DOHH2 (cell line): ENCODE results near the gene SLX4.

Source experiments
- H3F3A ChIP-seq: fragments of 200-600 bp; sonication (generic), shearing (Covaris generic); 2 replicates; pipeline ENCODE4 v1.6.0; 2016; ENCODE audit warnings: antibody characterized with exemption, mild to moderate bottlenecking; ENCODE audit not compliant: control insufficient read depth, insufficient read depth
- H3K27ac ChIP-seq: fragments of 200-600 bp; sonication (generic); 2 replicates; pipeline ENCODE4 v1.5.1; 2014; ENCODE audit warnings: low read depth, mild to moderate bottlenecking, low read length, moderate library complexity
- H3K27me3 ChIP-seq: fragments of 200-600 bp; sonication (generic); 2 replicates; pipeline ENCODE4 v1.6.1; 2014; ENCODE audit warnings: mild to moderate bottlenecking, low read length, mixed read lengths; ENCODE audit not compliant: control insufficient read depth
- H3K36me3 ChIP-seq: fragments of 200-600 bp; sonication (generic); 2 replicates; pipeline ENCODE4 v1.6.1; 2014; ENCODE audit warnings: mild to moderate bottlenecking, low read length, moderate library complexity, mixed read lengths; ENCODE audit not compliant: control insufficient read depth
- H3K4me1 ChIP-seq: fragments of 200-600 bp; sonication (generic); 2 replicates; pipeline ENCODE4 v1.6.1; 2014; ENCODE audit warnings: mild to moderate bottlenecking, low read length, mixed read lengths; ENCODE audit not compliant: control insufficient read depth
- H3K4me2 ChIP-seq: fragments of 200-600 bp; sonication (generic); 2 replicates; pipeline ENCODE4 v1.6.0; 2014; ENCODE audit warnings: mild to moderate bottlenecking, low read length, moderate library complexity
- H3K4me3 ChIP-seq: fragments of 200-600 bp; sonication (generic); 2 replicates; pipeline ENCODE4 v1.5.1; 2014; ENCODE audit warnings: mild to moderate bottlenecking, low read length, mixed read lengths
- H3K79me2 ChIP-seq: fragments of 200-600 bp; sonication (generic); 2 replicates; pipeline ENCODE4 v1.6.1; 2014; ENCODE audit warnings: mild to moderate bottlenecking, low read length, mixed read lengths; ENCODE audit not compliant: control insufficient read depth
- H3K9me2 ChIP-seq: fragments of 200-600 bp; sonication (generic); replicated peaks from 2 replicates; pipeline ENCODE4 v1.6.1; 2014; ENCODE audit warnings: mild to moderate bottlenecking, low read length, mixed read lengths; ENCODE audit not compliant: control insufficient read depth
- H3K9me3 ChIP-seq: fragments of 200-600 bp; sonication (generic); 2 replicates; pipeline ENCODE4 v1.6.1; 2014; ENCODE audit warnings: antibody characterized with exemption, low read length, mixed read lengths; ENCODE audit not compliant: control insufficient read depth, insufficient read depth
- H4K20me1 ChIP-seq: fragments of 200-600 bp; sonication (generic); 2 replicates; pipeline ENCODE4 v1.6.0; 2014; ENCODE audit warnings: low read depth, mild to moderate bottlenecking, antibody characterized with exemption, low read length, moderate library complexity; ENCODE audit not compliant: control insufficient read depth, insufficient read depth
- CTCF ChIP-seq: fragments of 200-600 bp; sonication (generic); IDR thresholded peaks from one replicate; pipeline ENCODE4 v1.5.1; 2014; ENCODE audit warnings: antibody characterized with exemption, mild to moderate bottlenecking, low read depth, low read length; ENCODE audit not compliant: poor library complexity, severe bottlenecking
- EZH2phosphoT487 ChIP-seq: fragments of 200-600 bp; sonication (generic); IDR thresholded peaks from 2 replicates; pipeline ENCODE4 v1.6.1; 2017; ENCODE audit warnings: borderline replicate concordance, mild to moderate bottlenecking, antibody characterized with exemption, low read length, moderate library complexity, mixed read lengths

Gene SLX4

GRCh38 chr16:3599121-3599520 lies 12.3 kb downstream of the SLX4 start:
- Histone ChIP-seq H3K9me3 (peaks cover 4% of the 10 kb centered on the region; the same call in 1 of the 2 replicates), H3K9me2 (no peaks in the 10 kb centered on the region), H3F3A (no peaks in the 10 kb centered on the region), H3K4me3 (no peak overlapping the region), H3K36me3 (peaks cover 93% of the 10 kb centered on the region), H3K79me2 (no peaks in the 10 kb centered on the region), H3K27ac (no peak overlapping the region), H3K27me3 (no peaks in the 10 kb centered on the region), H3K4me2 (no peak overlapping the region), H3K4me1 (no peaks in the 10 kb centered on the region), H4K20me1 (no peaks in the 10 kb centered on the region)
- no peak for TF ChIP-seq EZH2phosphoT487
- TF ChIP-seq CTCF: no peak

DNA sequence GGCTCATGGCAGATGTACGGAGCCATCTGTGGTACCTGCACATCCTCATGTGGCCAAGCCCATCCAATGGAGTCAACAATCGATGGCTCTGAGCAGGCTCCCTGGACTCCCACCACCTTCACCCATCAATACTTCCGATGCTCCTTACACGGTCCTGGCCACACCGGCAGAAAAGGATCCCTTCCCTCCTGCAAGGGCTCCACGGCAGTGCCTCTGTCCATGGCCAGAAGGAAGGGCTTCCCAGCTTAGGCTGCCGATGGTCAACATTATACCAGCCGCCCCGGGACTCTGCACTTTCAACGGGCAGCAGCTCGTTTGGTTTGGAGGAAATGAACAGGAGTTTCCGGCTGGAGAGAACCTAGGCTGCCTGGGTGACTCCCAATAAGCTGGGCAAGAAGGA lies 13.2 kb downstream of the SLX4 start:
- H3K9me2 ChIP-seq: no peaks in the 10 kb centered on the region
- H3F3A ChIP-seq: no peaks in the 10 kb centered on the region
- H3K27me3 ChIP-seq: no peaks in the 10 kb centered on the region
- peaks cover 86% of the 10 kb centered on the region for H3K36me3 ChIP-seq
- H3K9me3 ChIP-seq: peaks cover 4% of the 10 kb centered on the region; the same call in 1 of the 2 replicates
- H3K27ac ChIP-seq: no peak overlapping the region
- H4K20me1 ChIP-seq: no peaks in the 10 kb centered on the region
- TF ChIP-seq CTCF (no peak), EZH2phosphoT487 (no peak)
- H3K79me2 ChIP-seq: no peaks in the 10 kb centered on the region
- H3K4me1 ChIP-seq: no peaks in the 10 kb centered on the region
- no peak overlapping the region for H3K4me3 ChIP-seq
- H3K4me2 ChIP-seq: no peak overlapping the region

DNA sequence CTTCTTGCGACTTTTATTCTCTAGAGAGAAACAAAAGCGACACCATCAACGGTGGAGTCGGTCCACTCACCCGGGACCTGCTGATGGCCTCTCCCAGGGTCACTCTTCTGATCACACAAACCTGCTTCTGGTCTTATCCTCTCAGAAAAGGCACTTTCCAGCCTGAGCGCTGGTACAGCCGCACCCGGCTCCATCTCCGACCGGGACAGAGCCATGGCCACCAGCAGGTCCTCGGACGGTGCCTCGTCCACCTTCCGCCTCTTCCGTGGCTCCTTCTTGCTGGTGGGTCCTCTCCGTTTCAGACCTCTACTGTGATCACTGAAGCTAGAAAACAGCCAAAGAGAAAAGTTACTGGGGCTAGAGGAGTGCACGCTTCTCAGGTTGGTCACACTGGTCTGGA lies 13.7 kb downstream of the SLX4 start:
- Histone ChIP-seq H3K79me2 (no peaks in the 10 kb centered on the region), H3K36me3 (peaks cover 81% of the 10 kb centered on the region), H3F3A (no peaks in the 10 kb centered on the region), H3K4me2 (no peak overlapping the region), H3K4me1 (no peaks in the 10 kb centered on the region), H3K27ac (no peak overlapping the region), H3K9me3 (peaks cover 4% of the 10 kb centered on the region; the same call in 1 of the 2 replicates), H3K4me3 (no peak overlapping the region), H4K20me1 (no peaks in the 10 kb centered on the region), H3K27me3 (no peaks in the 10 kb centered on the region), H3K9me2 (no peaks in the 10 kb centered on the region)
- TF ChIP-seq CTCF (no peak), EZH2phosphoT487 (no peak)
